Measurements from ENCODE around the gene AFF3.

The AFF3 gene

GRCh38 chr2:99961196-99961913, 181.0 kb downstream of the AFF3 start:
- H3K9me3 ChIP-seq (replicated peaks; ENCODE audit: insufficient read depth, low read length) = no peaks in the 10 kb centered on the region
- no peak overlapping the region for H3K4me3 ChIP-seq (ENCODE audit: low read length)
- no peaks in the 10 kb centered on the region for H3K36me3 ChIP-seq (replicated peaks; ENCODE audit: insufficient read depth, low read length)
- H3K4me1 ChIP-seq (ENCODE audit: low read length) = no peaks in the 10 kb centered on the region
- H2AFZ ChIP-seq (ENCODE audit: low read length) = no peak overlapping the region
- H3K9ac ChIP-seq (ENCODE audit: low read length) = no peak overlapping the region
- TF ChIP-seq EZH2phosphoT487 (IDR thresholded peaks at IDR 0.05; ENCODE audit: low read length) = no peak
- TF ChIP-seq EZH2 (optimal IDR thresholded peaks at IDR 0.05; ENCODE audit: low read depth, low read length) = no peak
- TF ChIP-seq CTCF (IDR thresholded peaks at IDR 0.05; ENCODE audit: low read length) = no peak
- no peak for DNase-seq
- H3F3A ChIP-seq (ENCODE audit: insufficient read depth, low read length) = no peaks in the 10 kb centered on the region
- H3K79me2 ChIP-seq (ENCODE audit: low read length) = no peaks in the 10 kb centered on the region
- H3K9me2 ChIP-seq (replicated peaks; ENCODE audit: insufficient read depth, low read length) = no peaks in the 10 kb centered on the region
- no peak overlapping the region for H3K27ac ChIP-seq (ENCODE audit: low read length)
- H4K20me1 ChIP-seq (ENCODE audit: insufficient read depth, low read length) = no peaks in the 10 kb centered on the region
- H3K4me2 ChIP-seq (ENCODE audit: low read depth, low read length) = no peak overlapping the region
- H3K27me3 ChIP-seq (replicated peaks; ENCODE audit: insufficient read depth, low read length) = no peaks in the 10 kb centered on the region

GRCh38 chr2:99960790-99961189, 181.6 kb downstream of the AFF3 start:
- H3K4me3 ChIP-seq (ENCODE audit: low read length) = no peak overlapping the region
- H3F3A ChIP-seq (ENCODE audit: insufficient read depth, low read length) = no peaks in the 10 kb centered on the region
- DNase-seq = no peak
- no peaks in the 10 kb centered on the region for H3K4me1 ChIP-seq (ENCODE audit: low read length)
- no peaks in the 10 kb centered on the region for H3K9me3 ChIP-seq (replicated peaks; ENCODE audit: insufficient read depth, low read length)
- no peak overlapping the region for H3K27ac ChIP-seq (ENCODE audit: low read length)
- no peak overlapping the region for H3K4me2 ChIP-seq (ENCODE audit: low read depth, low read length)
- H3K9me2 ChIP-seq (replicated peaks; ENCODE audit: insufficient read depth, low read length) = no peaks in the 10 kb centered on the region
- no peaks in the 10 kb centered on the region for H3K27me3 ChIP-seq (replicated peaks; ENCODE audit: insufficient read depth, low read length)
- no peaks in the 10 kb centered on the region for H3K36me3 ChIP-seq (replicated peaks; ENCODE audit: insufficient read depth, low read length)
- no peak for TF ChIP-seq CTCF (IDR thresholded peaks at IDR 0.05; ENCODE audit: low read length)
- TF ChIP-seq EZH2phosphoT487 (IDR thresholded peaks at IDR 0.05; ENCODE audit: low read length) = no peak
- no peak for TF ChIP-seq EZH2 (optimal IDR thresholded peaks at IDR 0.05; ENCODE audit: low read depth, low read length)
- no peak overlapping the region for H2AFZ ChIP-seq (ENCODE audit: low read length)
- no peaks in the 10 kb centered on the region for H3K79me2 ChIP-seq (ENCODE audit: low read length)
- H4K20me1 ChIP-seq (ENCODE audit: insufficient read depth, low read length) = no peaks in the 10 kb centered on the region
- no peak overlapping the region for H3K9ac ChIP-seq (ENCODE audit: low read length)

GRCh38 chr2:99960291-99960690, 182.1 kb downstream of the AFF3 start:
- Histone ChIP-seq H3K27me3 (replicated peaks; ENCODE audit: insufficient read depth, low read length) (no peaks in the 10 kb centered on the region), H3K4me3 (ENCODE audit: low read length) (no peak overlapping the region), H3K4me1 (ENCODE audit: low read length) (no peaks in the 10 kb centered on the region), H3K9me3 (replicated peaks; ENCODE audit: insufficient read depth, low read length) (no peaks in the 10 kb centered on the region), H3K9me2 (replicated peaks; ENCODE audit: insufficient read depth, low read length) (no peaks in the 10 kb centered on the region), H3K4me2 (ENCODE audit: low read depth, low read length) (no peak overlapping the region), H3K79me2 (ENCODE audit: low read length) (no peaks in the 10 kb centered on the region), H3K36me3 (replicated peaks; ENCODE audit: insufficient read depth, low read length) (no peaks in the 10 kb centered on the region), H3K9ac (ENCODE audit: low read length) (no peak overlapping the region), H4K20me1 (ENCODE audit: insufficient read depth, low read length) (no peaks in the 10 kb centered on the region), H2AFZ (ENCODE audit: low read length) (no peak overlapping the region), H3F3A (ENCODE audit: insufficient read depth, low read length) (no peaks in the 10 kb centered on the region), H3K27ac (ENCODE audit: low read length) (no peak overlapping the region)
- TF ChIP-seq EZH2phosphoT487 (IDR thresholded peaks at IDR 0.05; ENCODE audit: low read length) (no peak), EZH2 (optimal IDR thresholded peaks at IDR 0.05; ENCODE audit: low read depth, low read length) (no peak), CTCF (IDR thresholded peaks at IDR 0.05; ENCODE audit: low read length) (no peak)
- DNase-seq = no peak
